OCI-LY3 (cell line): ENCODE measurements around the gene EYS.
"Not testable (repeated sequence)": the region's sequence is repeated elsewhere in the genome, so short reads cannot be mapped to it uniquely, and the experiment has no call there.

Source experiments
- EZH2phosphoT487 ChIP-seq: fragments of 200-600 bp; shearing (Covaris generic); IDR thresholded peaks from 2 replicates; pipeline ENCODE4 v1.6.1; 2018; ENCODE audit warnings: antibody characterized with exemption, mixed run types, low read depth
- TF ChIP-seq, protein P1 (sequence below): fragments of 200-600, 300-600 bp; sonication (generic); IDR thresholded peaks from 2 replicates; pipeline ENCODE4 v1.5.1; 2014; ENCODE audit warnings: antibody characterized with exemption, low read length, low read depth

DNA sequence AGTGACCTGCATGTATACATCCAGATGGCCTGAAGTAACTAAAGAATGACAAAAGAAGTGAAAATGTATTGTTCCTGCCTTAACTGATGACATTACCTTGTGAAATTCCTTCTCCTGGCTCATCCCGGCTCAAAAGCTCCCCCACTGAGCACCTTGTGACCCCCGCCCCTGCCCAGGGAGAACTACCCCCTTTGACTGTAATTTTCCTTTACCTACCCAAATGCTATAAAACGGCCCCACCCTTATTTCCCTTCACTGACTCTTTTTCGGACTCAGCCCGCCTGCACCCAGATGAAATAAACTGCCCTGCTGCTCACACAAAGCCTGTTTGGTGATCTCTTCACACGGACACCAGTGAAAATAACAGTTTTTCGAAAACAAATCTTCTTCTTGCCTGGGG lies 138.0 kb downstream of the EYS start:
- TF ChIP-seq, protein P1, sequence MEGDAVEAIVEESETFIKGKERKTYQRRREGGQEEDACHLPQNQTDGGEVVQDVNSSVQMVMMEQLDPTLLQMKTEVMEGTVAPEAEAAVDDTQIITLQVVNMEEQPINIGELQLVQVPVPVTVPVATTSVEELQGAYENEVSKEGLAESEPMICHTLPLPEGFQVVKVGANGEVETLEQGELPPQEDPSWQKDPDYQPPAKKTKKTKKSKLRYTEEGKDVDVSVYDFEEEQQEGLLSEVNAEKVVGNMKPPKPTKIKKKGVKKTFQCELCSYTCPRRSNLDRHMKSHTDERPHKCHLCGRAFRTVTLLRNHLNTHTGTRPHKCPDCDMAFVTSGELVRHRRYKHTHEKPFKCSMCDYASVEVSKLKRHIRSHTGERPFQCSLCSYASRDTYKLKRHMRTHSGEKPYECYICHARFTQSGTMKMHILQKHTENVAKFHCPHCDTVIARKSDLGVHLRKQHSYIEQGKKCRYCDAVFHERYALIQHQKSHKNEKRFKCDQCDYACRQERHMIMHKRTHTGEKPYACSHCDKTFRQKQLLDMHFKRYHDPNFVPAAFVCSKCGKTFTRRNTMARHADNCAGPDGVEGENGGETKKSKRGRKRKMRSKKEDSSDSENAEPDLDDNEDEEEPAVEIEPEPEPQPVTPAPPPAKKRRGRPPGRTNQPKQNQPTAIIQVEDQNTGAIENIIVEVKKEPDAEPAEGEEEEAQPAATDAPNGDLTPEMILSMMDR, result not testable (repeated sequence)
- not testable (repeated sequence) for TF ChIP-seq EZH2phosphoT487
